ENCODE results near the gene ACAN. TPM values are rescaled to one million over a fixed set of nuclear protein-coding genes. Genes with fewer than 3 reads are reported as not detected.

The ACAN gene
- total RNA-seq, 1 experiment from 2014 or later = 1.4 TPM

- H3K9me3 Mint-ChIP-seq = no peaks in the 10 kb centered on the region
- POLR2A ChIA-PET = no interaction called here
- DNase-seq (ENCODE audit: low spot score) (no peak), ATAC-seq (no peak)
- H3K36me3 Mint-ChIP-seq = no peaks in the 10 kb centered on the region
- TF ChIP-seq JAZF1 (CRISPR knock-in tag; IDR thresholded peaks at IDR 0.05) = no peak
- TF ChIP-seq MYBL2 (CRISPR knock-in tag; IDR thresholded peaks at IDR 0.05) = no peak
- TF ChIP-seq USF1 (CRISPR knock-in tag; IDR thresholded peaks at IDR 0.05) = no peak
- no peak for TF ChIP-seq ZBTB21 (CRISPR knock-in tag; IDR thresholded peaks at IDR 0.05; ENCODE audit: borderline replicate concordance)
- TF ChIP-seq PREB (CRISPR knock-in tag; IDR thresholded peaks at IDR 0.05; ENCODE audit: borderline replicate concordance) = no peak
- no peak for TF ChIP-seq KAT7 (CRISPR knock-in tag; IDR thresholded peaks at IDR 0.05; ENCODE audit: borderline replicate concordance)
- no peak for TF ChIP-seq TP53 (CRISPR knock-in tag; IDR thresholded peaks at IDR 0.05)
- TF ChIP-seq ZBTB43 (CRISPR knock-in tag; IDR thresholded peaks at IDR 0.05) = no peak
- TF ChIP-seq ZNF121 (CRISPR knock-in tag; IDR thresholded peaks at IDR 0.05) = no peak
- no peak for TF ChIP-seq NR2C2 (CRISPR knock-in tag; IDR thresholded peaks at IDR 0.05)
- TF ChIP-seq ZNF416 (CRISPR knock-in tag; IDR thresholded peaks at IDR 0.05) = no peak
- TF ChIP-seq CDX4 (CRISPR knock-in tag; IDR thresholded peaks at IDR 0.05; ENCODE audit: borderline replicate concordance) = no peak
- TF ChIP-seq PRRX2 (CRISPR knock-in tag; IDR thresholded peaks at IDR 0.05) = no peak
- no peak for TF ChIP-seq MAX (CRISPR knock-in tag; IDR thresholded peaks at IDR 0.05)
- CTCF ChIA-PET = no interaction called here
- H3K4me3 Mint-ChIP-seq = no peak overlapping the region
- H3K4me1 Mint-ChIP-seq = no peaks in the 10 kb centered on the region
- H3K27me3 Mint-ChIP-seq (ENCODE audit: low read depth) = no peaks in the 10 kb centered on the region
- H3K27ac Mint-ChIP-seq = no peak overlapping the region
Observed at GRCh38 chr15:88839961-88840360, 36.7 kb downstream of the ACAN start.

GRCh38 chr15:88841236-88841635 lies 38.0 kb downstream of the ACAN start:
- no peak overlapping the region for H3K27ac Mint-ChIP-seq
- no peak overlapping the region for H3K4me3 Mint-ChIP-seq
- TF ChIP-seq TP53 (CRISPR knock-in tag; IDR thresholded peaks at IDR 0.05) (no peak), AFF4 (CRISPR knock-in tag; IDR thresholded peaks at IDR 0.05; ENCODE audit: borderline replicate concordance) (no peak)
- no peaks in the 10 kb centered on the region for H3K36me3 Mint-ChIP-seq
- no peak for ATAC-seq
- ChIA-PET POLR2A (no interaction called here), CTCF (interaction anchor here (1.0 to 1.4 kb wide), 3 partner anchors 37 to 336 kb away, joined by 4 to 5 read pairs (median 4); no protein-coding TSS in a partner anchor)
- H3K9me3 Mint-ChIP-seq = no peaks in the 10 kb centered on the region
- H3K4me1 Mint-ChIP-seq = no peaks in the 10 kb centered on the region
- no peak for DNase-seq (ENCODE audit: low spot score)
- no peaks in the 10 kb centered on the region for H3K27me3 Mint-ChIP-seq (ENCODE audit: low read depth)

GRCh38 chr15:88842156-88842555 lies 38.9 kb downstream of the ACAN start:
- Mint-ChIP-seq H3K4me3 (no peak overlapping the region), H3K36me3 (no peaks in the 10 kb centered on the region), H3K27me3 (ENCODE audit: low read depth) (no peaks in the 10 kb centered on the region; the same call in 1 of the 2 replicates), H3K4me1 (no peaks in the 10 kb centered on the region), H3K27ac (no peak overlapping the region), H3K9me3 (no peaks in the 10 kb centered on the region)
- POLR2A ChIA-PET = no interaction called here
- DNase-seq (ENCODE audit: low spot score) (no peak), ATAC-seq (no peak)
- CTCF ChIA-PET = interaction anchor here (0.6 to 1.4 kb wide), 5 partner anchors 36 to 365 kb away, joined by 3 to 5 read pairs (median 4); no protein-coding TSS in a partner anchor
- TF ChIP-seq SMAD4 (CRISPR knock-in tag; IDR thresholded peaks at IDR 0.05) (no peak), FOXP1 (CRISPR knock-in tag; IDR thresholded peaks at IDR 0.05; ENCODE audit: borderline replicate concordance) (no peak), ESRRA (CRISPR knock-in tag; IDR thresholded peaks at IDR 0.05; ENCODE audit: borderline replicate concordance) (no peak), ZNF671 (CRISPR knock-in tag; IDR thresholded peaks at IDR 0.05) (no peak), USF1 (CRISPR knock-in tag; IDR thresholded peaks at IDR 0.05) (no peak), KAT7 (CRISPR knock-in tag; IDR thresholded peaks at IDR 0.05; ENCODE audit: borderline replicate concordance) (no peak), RELA (CRISPR knock-in tag; IDR thresholded peaks at IDR 0.05; ENCODE audit: borderline replicate concordance) (no peak), ZSCAN18 (CRISPR knock-in tag; IDR thresholded peaks at IDR 0.05) (no peak), USF2 (CRISPR knock-in tag; IDR thresholded peaks at IDR 0.05) (no peak)

Measured in WTC11 (cell line).